ENCODE results near the gene TIE1.

The TIE1 gene

GRCh38 chr1:43293896-43294760, 6.7 kb upstream of the TIE1 start:
- no peak for DNase-seq

GRCh38 chr1:43294761-43295160, 6.0 kb upstream of the TIE1 start:
- DNase-seq = no peak

- DNase-seq = no peak
These were observed 4.6 kb upstream of the TIE1 start for GRCh38 chr1:43296207-43296606.

DNA sequence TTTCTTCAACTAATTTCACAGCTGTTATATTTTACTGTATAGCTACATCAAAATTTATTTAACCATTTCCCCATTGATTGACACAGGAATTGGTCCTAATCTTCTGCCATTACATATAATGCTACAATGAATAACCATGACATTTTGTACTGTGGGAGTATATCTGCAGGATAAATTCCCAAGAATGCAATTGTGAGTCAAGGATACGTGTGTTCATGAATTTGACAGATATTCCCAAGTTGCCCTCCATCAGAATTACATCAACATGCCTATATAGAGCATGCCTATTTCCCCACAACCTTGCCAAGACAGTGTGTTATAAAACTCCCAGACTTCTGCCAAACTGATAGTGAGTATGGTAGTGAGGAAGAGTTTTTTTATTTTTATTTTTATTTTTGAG, 2.7 kb upstream of the TIE1 start:
- no peak for DNase-seq

DNA sequence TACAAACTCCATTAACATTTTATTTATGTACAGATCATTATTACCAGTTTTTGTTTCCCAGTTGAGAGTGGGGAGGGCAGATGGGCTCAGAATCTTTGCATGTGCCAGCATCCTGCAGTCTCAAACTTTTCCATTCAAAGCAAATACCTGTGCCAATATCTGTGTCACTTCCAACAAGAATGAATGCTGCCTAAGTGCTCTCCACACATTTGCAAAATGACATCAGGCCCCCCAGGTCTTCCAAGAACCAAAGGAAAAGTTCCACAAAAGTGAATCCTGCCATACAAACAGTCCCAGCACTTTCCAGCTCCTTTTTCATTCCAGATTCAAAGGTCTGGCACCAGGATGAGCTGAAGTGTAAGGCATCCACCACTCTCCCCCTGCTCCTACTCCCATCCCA, 1.7 kb upstream of the TIE1 start:
- no peak for DNase-seq

- no peak for DNase-seq
These were observed 1.4 kb downstream of the TIE1 start for GRCh38 chr1:43302201-43302600.

DNA sequence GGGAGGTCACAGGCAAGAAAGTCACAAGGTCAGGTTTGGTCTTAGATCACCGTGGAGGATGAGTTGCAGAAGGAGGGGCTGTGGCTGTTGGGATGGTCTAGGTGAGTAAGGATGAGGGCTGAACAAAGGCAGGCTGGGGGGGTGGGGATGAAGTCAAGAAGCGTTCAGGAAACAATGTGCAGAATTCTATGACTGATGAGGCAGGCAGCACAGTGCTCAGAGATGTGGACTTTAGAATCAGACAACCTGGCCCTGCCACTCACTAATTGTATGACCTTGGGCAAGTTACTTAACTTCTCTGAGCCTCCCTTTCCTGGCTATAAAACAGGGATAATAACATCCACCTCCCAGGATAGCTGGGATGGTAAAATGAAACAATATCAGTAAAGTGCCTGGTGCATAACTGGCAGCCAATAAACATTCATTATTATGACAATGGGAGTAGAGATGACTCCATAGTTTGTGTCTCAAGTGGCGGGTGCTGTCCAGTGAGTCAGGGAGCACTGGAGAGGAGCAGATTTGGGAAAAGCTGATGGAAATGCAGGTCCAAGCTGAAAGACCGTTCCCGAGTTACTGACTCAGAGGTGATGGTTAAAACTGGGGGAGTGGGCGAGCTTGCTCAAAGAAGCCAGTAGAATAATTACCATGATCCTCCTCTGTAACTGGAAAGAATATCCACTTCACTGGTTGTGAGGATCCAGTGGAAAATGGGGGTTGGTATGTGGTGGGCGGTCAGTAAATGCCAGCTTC, 2.1 kb downstream of the TIE1 start:
- DNase-seq = no peak

GRCh38 chr1:43303471-43304313, 2.9 kb downstream of the TIE1 start:
- DNase-seq = no peak

DNA sequence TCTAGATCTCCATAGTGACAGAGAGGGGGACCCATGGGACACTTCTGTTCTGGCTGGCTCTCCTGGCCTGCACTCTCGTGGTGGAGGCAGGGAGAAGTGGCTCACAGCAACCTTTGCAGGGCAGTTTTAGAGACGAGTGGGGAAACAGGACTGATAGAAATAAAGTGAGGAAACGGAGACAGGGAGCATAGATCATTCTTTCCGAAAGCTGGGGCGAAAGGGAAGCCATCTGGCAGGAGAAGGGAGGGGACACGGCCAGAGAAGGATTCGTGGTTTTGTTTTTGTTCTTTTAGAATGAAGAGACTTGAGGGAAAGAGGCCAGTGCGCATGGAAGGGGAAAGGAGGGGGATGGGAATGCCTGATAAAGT, 3.5 kb downstream of the TIE1 start:
- no peak for DNase-seq

DNA sequence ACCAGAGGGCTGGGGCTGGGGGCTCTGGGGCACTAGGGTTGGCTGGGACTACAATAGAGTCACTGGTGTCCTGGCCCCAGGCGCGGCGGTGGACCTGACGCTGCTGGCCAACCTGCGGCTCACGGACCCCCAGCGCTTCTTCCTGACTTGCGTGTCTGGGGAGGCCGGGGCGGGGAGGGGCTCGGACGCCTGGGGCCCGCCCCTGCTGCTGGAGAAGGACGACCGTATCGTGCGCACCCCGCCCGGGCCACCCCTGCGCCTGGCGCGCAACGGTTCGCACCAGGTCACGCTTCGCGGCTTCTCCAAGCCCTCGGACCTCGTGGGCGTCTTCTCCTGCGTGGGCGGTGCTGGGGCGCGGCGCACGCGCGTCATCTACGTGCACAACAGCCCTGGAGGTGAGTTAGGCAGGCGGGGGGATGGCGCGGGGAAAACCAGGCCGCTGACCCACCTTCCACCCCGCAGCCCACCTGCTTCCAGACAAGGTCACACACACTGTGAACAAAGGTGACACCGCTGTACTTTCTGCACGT, 4.1 kb downstream of the TIE1 start:
- DNase-seq = no peak

DNA sequence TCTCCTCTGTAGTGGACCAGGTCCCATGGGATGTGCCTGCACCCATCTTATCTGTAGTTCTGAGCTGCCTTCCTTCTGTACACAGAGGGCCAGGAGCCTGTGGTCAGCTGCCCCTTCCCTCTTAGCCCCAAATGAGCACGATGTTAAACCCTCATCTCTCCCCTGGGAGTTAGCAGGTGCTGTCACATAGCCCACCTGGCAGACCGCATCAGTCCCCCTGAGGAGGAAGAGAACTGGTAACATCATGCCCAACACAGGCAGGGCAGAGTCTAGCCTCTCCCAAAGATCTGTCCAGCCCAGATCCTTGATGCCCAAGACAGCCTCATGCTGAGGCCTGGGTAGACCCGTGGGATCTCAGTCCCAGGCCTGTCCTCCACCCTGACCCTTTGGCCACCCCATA, 4.7 kb downstream of the TIE1 start:
- DNase-seq = no peak

- DNase-seq = no peak
These were observed 5.3 kb downstream of the TIE1 start for GRCh38 chr1:43305926-43306687.

DNA sequence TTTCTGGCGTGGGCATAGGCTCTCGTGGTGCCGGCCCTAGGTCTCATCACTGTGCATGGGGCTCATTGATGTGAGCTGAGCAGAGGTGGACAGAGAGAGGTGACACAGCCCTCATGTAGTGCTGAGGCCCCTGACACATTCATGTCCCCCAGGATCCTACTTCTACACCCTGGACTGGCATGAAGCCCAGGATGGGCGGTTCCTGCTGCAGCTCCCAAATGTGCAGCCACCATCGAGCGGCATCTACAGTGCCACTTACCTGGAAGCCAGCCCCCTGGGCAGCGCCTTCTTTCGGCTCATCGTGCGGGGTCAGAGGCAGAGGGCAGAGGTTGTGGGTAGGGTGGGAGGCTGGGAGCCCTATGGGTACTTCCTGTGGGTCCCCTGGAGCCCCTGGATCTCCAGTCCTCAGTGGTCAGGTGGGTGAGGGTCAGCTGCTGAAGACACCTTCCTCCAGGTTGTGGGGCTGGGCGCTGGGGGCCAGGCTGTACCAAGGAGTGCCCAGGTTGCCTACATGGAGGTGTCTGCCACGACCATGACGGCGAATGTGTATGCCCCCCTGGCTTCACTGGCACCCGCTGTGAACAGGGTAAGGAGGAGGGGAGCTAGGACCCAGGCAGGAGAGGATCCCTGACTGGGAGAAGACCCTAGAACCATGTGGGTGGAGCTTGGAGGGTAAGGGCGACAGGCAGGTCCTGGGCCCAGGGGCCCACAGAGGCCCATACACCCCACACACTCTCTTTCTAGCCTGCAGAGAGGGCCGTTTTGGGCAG, 6.1 kb downstream of the TIE1 start:
- no peak for DNase-seq

- no peak for DNase-seq
These were observed 6.8 kb downstream of the TIE1 start for GRCh38 chr1:43307458-43308158.

- DNase-seq = no peak
These were observed 8.0 kb downstream of the TIE1 start for GRCh38 chr1:43308635-43309404.

DNA sequence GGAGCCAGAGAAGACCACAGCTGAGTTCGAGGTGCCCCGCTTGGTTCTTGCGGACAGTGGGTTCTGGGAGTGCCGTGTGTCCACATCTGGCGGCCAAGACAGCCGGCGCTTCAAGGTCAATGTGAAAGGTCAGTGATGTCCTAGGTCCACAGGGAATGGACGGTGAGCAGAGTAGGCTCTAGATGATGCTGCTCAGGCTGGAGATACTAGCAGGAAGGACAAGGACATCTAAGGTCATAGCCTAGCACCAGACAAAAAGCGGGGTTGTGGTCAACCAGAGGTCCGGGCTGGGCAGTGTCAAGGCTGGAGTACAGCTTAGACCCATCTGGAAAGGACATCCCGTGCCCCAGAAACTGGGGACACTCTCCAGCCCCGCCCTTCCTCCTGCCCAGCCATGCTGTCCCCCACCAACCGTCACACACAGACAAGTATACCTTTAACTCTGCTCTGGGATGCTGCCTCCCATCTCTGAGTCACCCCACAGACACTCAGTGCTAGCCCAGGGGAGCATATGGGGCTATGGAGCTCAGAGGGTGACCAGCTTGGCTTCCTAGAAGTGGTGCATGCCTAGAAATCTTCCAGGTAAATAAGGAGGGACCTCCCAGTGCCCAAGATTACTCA, 8.7 kb downstream of the TIE1 start:
- DNase-seq = no peak

DNA sequence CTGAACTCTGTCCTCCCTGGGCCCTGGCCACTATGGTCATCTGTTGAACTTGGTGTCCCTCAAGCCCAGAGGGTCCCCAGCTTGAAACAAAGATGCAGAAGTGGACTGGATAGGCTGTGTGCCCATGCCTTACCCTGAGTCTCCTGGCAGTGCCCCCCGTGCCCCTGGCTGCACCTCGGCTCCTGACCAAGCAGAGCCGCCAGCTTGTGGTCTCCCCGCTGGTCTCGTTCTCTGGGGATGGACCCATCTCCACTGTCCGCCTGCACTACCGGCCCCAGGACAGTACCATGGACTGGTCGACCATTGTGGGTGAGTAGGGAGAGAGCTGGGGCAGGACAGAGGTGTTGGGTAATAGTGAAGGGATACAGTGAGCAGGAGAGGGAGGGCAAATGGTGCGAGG, 10.7 kb downstream of the TIE1 start:
- no peak for DNase-seq

GRCh38 chr1:43312212-43312623, 11.4 kb downstream of the TIE1 start:
- DNase-seq = no peak

GRCh38 chr1:43312663-43313515, 12.1 kb downstream of the TIE1 start:
- no peak for DNase-seq
